ENCODE results near the gene NAA25. TPM values are rescaled to one million over a fixed set of nuclear protein-coding genes. Genes with fewer than 3 reads are reported as not detected.

Gene NAA25
- total RNA-seq, 1 donor from 2014 or later = 32.8 TPM

- H3K27me3 ChIP-seq (ENCODE audit: insufficient read depth, low read length) = no peaks in the 10 kb centered on the region
- H3K36me3 Mint-ChIP-seq (ENCODE audit: low read depth, unreplicated experiment) = peaks cover 14% of the 10 kb centered on the region
- H3K4me3 Mint-ChIP-seq (ENCODE audit: unreplicated experiment) = no peak overlapping the region
- no peak overlapping the region for H3K27ac Mint-ChIP-seq (ENCODE audit: unreplicated experiment)
- TF ChIP-seq, protein P1, sequence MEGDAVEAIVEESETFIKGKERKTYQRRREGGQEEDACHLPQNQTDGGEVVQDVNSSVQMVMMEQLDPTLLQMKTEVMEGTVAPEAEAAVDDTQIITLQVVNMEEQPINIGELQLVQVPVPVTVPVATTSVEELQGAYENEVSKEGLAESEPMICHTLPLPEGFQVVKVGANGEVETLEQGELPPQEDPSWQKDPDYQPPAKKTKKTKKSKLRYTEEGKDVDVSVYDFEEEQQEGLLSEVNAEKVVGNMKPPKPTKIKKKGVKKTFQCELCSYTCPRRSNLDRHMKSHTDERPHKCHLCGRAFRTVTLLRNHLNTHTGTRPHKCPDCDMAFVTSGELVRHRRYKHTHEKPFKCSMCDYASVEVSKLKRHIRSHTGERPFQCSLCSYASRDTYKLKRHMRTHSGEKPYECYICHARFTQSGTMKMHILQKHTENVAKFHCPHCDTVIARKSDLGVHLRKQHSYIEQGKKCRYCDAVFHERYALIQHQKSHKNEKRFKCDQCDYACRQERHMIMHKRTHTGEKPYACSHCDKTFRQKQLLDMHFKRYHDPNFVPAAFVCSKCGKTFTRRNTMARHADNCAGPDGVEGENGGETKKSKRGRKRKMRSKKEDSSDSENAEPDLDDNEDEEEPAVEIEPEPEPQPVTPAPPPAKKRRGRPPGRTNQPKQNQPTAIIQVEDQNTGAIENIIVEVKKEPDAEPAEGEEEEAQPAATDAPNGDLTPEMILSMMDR (IDR thresholded peaks at IDR 0.05; ENCODE audit: insufficient read depth, low read depth, low read length) = no peak
- no peak for TF ChIP-seq EZH2 (IDR thresholded peaks at IDR 0.05; ENCODE audit: insufficient read depth, low read length)
- DNase-seq (ENCODE audit: low read depth) (no peak), FAIRE-seq (no peak)
- H3K79me2 ChIP-seq (ENCODE audit: insufficient read depth, low read length) = no peaks in the 10 kb centered on the region
- no peak overlapping the region for H3K27ac ChIP-seq (ENCODE audit: low read depth, low read length)
- H3K4me1 Mint-ChIP-seq (ENCODE audit: low read depth, unreplicated experiment) = no peaks in the 10 kb centered on the region
- H3K27me3 Mint-ChIP-seq (ENCODE audit: low read depth, unreplicated experiment) = no peaks in the 10 kb centered on the region
- H3K4me3 ChIP-seq (ENCODE audit: insufficient read depth, low read depth, low read length) = no peak overlapping the region
- no peak overlapping the region for H2AFZ ChIP-seq (ENCODE audit: low read depth, low read length)
- H3K4me1 ChIP-seq (ENCODE audit: insufficient read depth, low read length) = no peaks in the 10 kb centered on the region
- no peak overlapping the region for H3K4me2 ChIP-seq (ENCODE audit: low read length)
- H3K9me3 ChIP-seq (ENCODE audit: insufficient read depth, low read depth, low read length) = no peaks in the 10 kb centered on the region
- H3K9ac ChIP-seq (ENCODE audit: low read length) = no peak overlapping the region
- H3K36me3 ChIP-seq (ENCODE audit: insufficient read depth, low read length) = peaks cover 47% of the 10 kb centered on the region
- H4K20me1 ChIP-seq (ENCODE audit: insufficient read depth, low read length) = no peaks in the 10 kb centered on the region
- no peaks in the 10 kb centered on the region for H3K9me3 Mint-ChIP-seq (ENCODE audit: unreplicated experiment)
These were observed 32.1 kb upstream of the NAA25 start for GRCh38 chr12:112140728-112141127.

- Histone ChIP-seq H4K20me1 (ENCODE audit: insufficient read depth, low read length) (peaks cover 12% of the 10 kb centered on the region), H3K4me1 (ENCODE audit: insufficient read depth, low read length) (no peaks in the 10 kb centered on the region), H2AFZ (ENCODE audit: low read depth, low read length) (no peak overlapping the region), H3K4me3 (ENCODE audit: insufficient read depth, low read depth, low read length) (no peak overlapping the region), H3K27me3 (ENCODE audit: insufficient read depth, low read length) (no peaks in the 10 kb centered on the region), H3K9ac (ENCODE audit: low read length) (no peak overlapping the region), H3K79me2 (ENCODE audit: insufficient read depth, low read length) (peaks cover 19% of the 10 kb centered on the region), H3K27ac (ENCODE audit: low read depth, low read length) (no peak overlapping the region), H3K36me3 (ENCODE audit: insufficient read depth, low read length) (peaks cover 32% of the 10 kb centered on the region), H3K4me2 (ENCODE audit: low read length) (no peak overlapping the region), H3K9me3 (ENCODE audit: insufficient read depth, low read depth, low read length) (no peaks in the 10 kb centered on the region)
- H3K27ac Mint-ChIP-seq (ENCODE audit: unreplicated experiment) = no peak overlapping the region
- H3K36me3 Mint-ChIP-seq (ENCODE audit: low read depth, unreplicated experiment) = peaks cover 6% of the 10 kb centered on the region
- no peak for TF ChIP-seq EZH2 (IDR thresholded peaks at IDR 0.05; ENCODE audit: insufficient read depth, low read length)
- TF ChIP-seq, protein P1 (IDR thresholded peaks at IDR 0.05; ENCODE audit: insufficient read depth, low read depth, low read length) = no peak
- H3K4me3 Mint-ChIP-seq (ENCODE audit: unreplicated experiment) = no peak overlapping the region
- FAIRE-seq = no peak
- H3K27me3 Mint-ChIP-seq (ENCODE audit: low read depth, unreplicated experiment) = no peaks in the 10 kb centered on the region
- DNase-seq (ENCODE audit: low read depth) = no peak
- H3K4me1 Mint-ChIP-seq (ENCODE audit: low read depth, unreplicated experiment) = peaks cover 2% of the 10 kb centered on the region
- H3K9me3 Mint-ChIP-seq (ENCODE audit: unreplicated experiment) = no peaks in the 10 kb centered on the region
These were observed 26.1 kb upstream of the NAA25 start for GRCh38 chr12:112134731-112135130.

- Histone ChIP-seq H3K4me2 (ENCODE audit: low read length) (no peak overlapping the region), H3K9ac (ENCODE audit: low read length) (no peak overlapping the region), H3K9me3 (ENCODE audit: insufficient read depth, low read depth, low read length) (no peaks in the 10 kb centered on the region), H3K4me1 (ENCODE audit: insufficient read depth, low read length) (no peaks in the 10 kb centered on the region), H3K79me2 (ENCODE audit: insufficient read depth, low read length) (peaks cover 31% of the 10 kb centered on the region), H3K27me3 (ENCODE audit: insufficient read depth, low read length) (no peaks in the 10 kb centered on the region), H2AFZ (ENCODE audit: low read depth, low read length) (no peak overlapping the region), H3K36me3 (ENCODE audit: insufficient read depth, low read length) (peaks cover 24% of the 10 kb centered on the region), H4K20me1 (ENCODE audit: insufficient read depth, low read length) (peaks cover 12% of the 10 kb centered on the region), H3K27ac (ENCODE audit: low read depth, low read length) (no peak overlapping the region), H3K4me3 (ENCODE audit: insufficient read depth, low read depth, low read length) (no peak overlapping the region)
- Mint-ChIP-seq H3K36me3 (ENCODE audit: low read depth, unreplicated experiment) (peaks cover 6% of the 10 kb centered on the region), H3K9me3 (ENCODE audit: unreplicated experiment) (no peaks in the 10 kb centered on the region), H3K27me3 (ENCODE audit: low read depth, unreplicated experiment) (no peaks in the 10 kb centered on the region), H3K4me3 (ENCODE audit: unreplicated experiment) (no peak overlapping the region), H3K4me1 (ENCODE audit: low read depth, unreplicated experiment) (peaks cover 6% of the 10 kb centered on the region), H3K27ac (ENCODE audit: unreplicated experiment) (no peak overlapping the region)
- no peak for DNase-seq (ENCODE audit: low read depth)
- FAIRE-seq = no peak
- no peak for TF ChIP-seq EZH2 (IDR thresholded peaks at IDR 0.05; ENCODE audit: insufficient read depth, low read length)
These were observed 24.8 kb upstream of the NAA25 start for GRCh38 chr12:112133418-112133817.
